Trophoblast cell (in vitro differentiated cells and primary cell): Measurements from ENCODE around the gene ROBO1.

Experiments
- DNase-seq, 2 donors: peaks; one replicate each; pipeline ENCODE4 v3.0.0-alpha.2; 2016
- H2AFZ ChIP-seq: 2 replicates; pipeline ENCODE4 v1.6.1; 2013; ENCODE audit warnings: low read length, moderate library complexity, mild to moderate bottlenecking; ENCODE audit not compliant: insufficient read depth, poor library complexity
- H2AK5ac ChIP-seq: 2 replicates; pipeline ENCODE4 v1.6.1; 2013; ENCODE audit warnings: mild to moderate bottlenecking, low read length
- H2BK120ac ChIP-seq: 2 replicates; pipeline ENCODE4 v1.6.1; 2013; ENCODE audit warnings: low read length, mild to moderate bottlenecking, moderate library complexity; ENCODE audit not compliant: insufficient read depth, poor library complexity
- H2BK12ac ChIP-seq: 2 replicates; pipeline ENCODE4 v1.6.1; 2013; ENCODE audit warnings: mild to moderate bottlenecking, low read length, moderate library complexity
- H2BK5ac ChIP-seq: 2 replicates; pipeline ENCODE4 v1.6.1; 2013; ENCODE audit warnings: low read length, low read depth, moderate library complexity, mild to moderate bottlenecking; ENCODE audit not compliant: poor library complexity
- H3K14ac ChIP-seq: 2 replicates; pipeline ENCODE4 v1.6.1; 2013; ENCODE audit warnings: mild to moderate bottlenecking, low read length
- H3K18ac ChIP-seq: 2 replicates; pipeline ENCODE4 v1.6.1; 2013; ENCODE audit warnings: mild to moderate bottlenecking, low read length
- H3K23ac ChIP-seq: 2 replicates; pipeline ENCODE4 v1.6.1; 2013; ENCODE audit warnings: low read length
- H3K27ac ChIP-seq: 2 replicates; pipeline ENCODE4 v1.5.1; 2013; ENCODE audit warnings: low read depth, mild to moderate bottlenecking, inconsistent platforms, low read length, moderate library complexity
- H3K27me3 ChIP-seq: 2 replicates; pipeline ENCODE4 v1.6.1; 2013; ENCODE audit warnings: inconsistent platforms, mild to moderate bottlenecking, low read length, moderate library complexity; ENCODE audit not compliant: insufficient read depth
- H3K36me3 ChIP-seq, 2 experiments: 1 replicate in 1 of 2; 2 replicates in 1 of 2; pipeline ENCODE4 v1.6.1; 2013; ENCODE audit warnings: low read length in 2 of 2, mild to moderate bottlenecking in 2 of 2, moderate library complexity in 1 of 2; ENCODE audit not compliant: insufficient read depth in 2 of 2, control insufficient read depth in 1 of 2
- H3K4ac ChIP-seq: 2 replicates; pipeline ENCODE4 v1.6.1; 2013; ENCODE audit warnings: low read depth, mild to moderate bottlenecking, low read length, moderate library complexity
- H3K4me1 ChIP-seq, 2 experiments: 1 replicate in 1 of 2; 2 replicates in 1 of 2; pipeline ENCODE4 v1.6.1; 2013; ENCODE audit warnings: low read length in 2 of 2, mild to moderate bottlenecking in 2 of 2, moderate library complexity in 1 of 2; ENCODE audit not compliant: insufficient read depth in 2 of 2, control insufficient read depth in 1 of 2
- H3K4me2 ChIP-seq: 2 replicates; pipeline ENCODE4 v1.6.1; 2013; ENCODE audit warnings: inconsistent platforms, mild to moderate bottlenecking, low read length, moderate library complexity
- H3K4me3 ChIP-seq: 2 replicates; pipeline ENCODE4 v1.5.1; 2013; ENCODE audit warnings: mild to moderate bottlenecking, low read depth, low read length, inconsistent platforms
- H3K79me1 ChIP-seq: one replicate; pipeline ENCODE4 v1.6.1; 2013; ENCODE audit warnings: low read length
- H3K79me2 ChIP-seq: 2 replicates; pipeline ENCODE4 v1.6.1; 2013; ENCODE audit warnings: low read length, mild to moderate bottlenecking; ENCODE audit not compliant: control insufficient read depth, insufficient read depth, poor library complexity
- H3K9ac ChIP-seq: 2 replicates; pipeline ENCODE4 v1.6.1; 2013; ENCODE audit warnings: mild to moderate bottlenecking, low read length
- H3K9me3 ChIP-seq: 2 replicates; pipeline ENCODE4 v1.6.1; 2013; ENCODE audit warnings: low read depth, mild to moderate bottlenecking, control low read depth, inconsistent platforms, low read length; ENCODE audit not compliant: insufficient read depth
- H4K12ac ChIP-seq: 2 replicates; pipeline ENCODE4 v1.6.1; 2013; ENCODE audit warnings: low read depth, mild to moderate bottlenecking, low read length, moderate library complexity
- H4K8ac ChIP-seq: 2 replicates; pipeline ENCODE4 v1.6.1; 2013; ENCODE audit warnings: low read depth, mild to moderate bottlenecking, low read length, moderate library complexity
- H4K91ac ChIP-seq: one replicate; pipeline ENCODE4 v1.6.1; 2013; ENCODE audit warnings: low read depth, mild to moderate bottlenecking, low read length, moderate library complexity
- WGBS: extraction: QIAGEN DNeasy Blood & Tissue Kit; methylation state at CpG from one replicate; pipeline ENCODE4 v1.1.7; 2013; ENCODE audit warnings: missing lambda C conversion rate; ENCODE audit not compliant: insufficient read length, insufficient coverage; ENCODE audit errors: extremely low coverage; 5-methylcytosine and 5-hydroxymethylcytosine counted together

ROBO1 gene

DNA sequence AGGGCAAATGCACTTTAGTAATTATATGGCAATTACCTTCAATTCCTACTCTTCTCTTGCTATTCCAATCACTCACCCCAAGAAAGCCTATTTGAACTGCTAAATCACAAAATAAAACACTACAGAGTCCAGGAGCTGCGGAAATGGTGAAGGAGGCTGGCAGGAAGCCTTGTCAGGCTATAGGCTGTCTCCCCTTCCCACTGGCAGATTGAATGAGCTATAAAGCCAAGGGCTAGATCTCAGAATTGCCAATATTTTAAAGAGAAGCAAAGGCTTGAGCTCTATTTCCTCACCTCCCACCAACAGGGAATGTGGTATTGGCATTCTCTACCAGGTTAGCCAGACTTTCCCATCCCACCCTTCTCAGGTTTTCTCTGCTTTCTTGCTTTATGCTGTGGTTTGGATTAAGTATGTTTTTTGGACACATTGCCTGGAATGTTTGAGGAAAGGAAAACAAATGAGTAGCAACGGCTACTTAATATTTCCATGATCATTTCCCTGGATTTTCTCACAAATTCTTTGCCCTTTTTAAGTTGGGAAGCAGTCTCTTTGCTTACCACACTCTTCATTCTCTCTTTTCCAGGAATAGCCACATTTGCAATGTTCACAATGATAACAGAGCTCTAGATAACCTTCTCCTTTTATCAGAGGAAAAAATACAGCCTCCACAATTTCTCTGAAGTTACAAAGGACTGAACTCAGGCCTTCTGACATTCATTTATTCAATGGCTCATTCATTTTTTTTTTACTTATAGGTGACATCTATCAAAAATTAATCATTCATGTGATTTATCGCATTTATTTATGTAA, 1125.4 kb downstream of the ROBO1 start:
- Histone ChIP-seq H2BK5ac (no peak overlapping the region), H3K27ac (no peak overlapping the region), H3K18ac (no peak overlapping the region), H3K27me3 (no peaks in the 10 kb centered on the region), H3K79me1 (no peaks in the 10 kb centered on the region), H4K91ac (no peak overlapping the region), H2AK5ac (no peak overlapping the region), H3K4me2 (no peak overlapping the region), H2BK12ac (no peak overlapping the region), H3K9ac (no peak overlapping the region), H3K79me2 (no peaks in the 10 kb centered on the region), H3K14ac (no peak overlapping the region), H3K23ac (no peak overlapping the region), H4K8ac (no peak overlapping the region), H2AFZ (no peak overlapping the region), H4K12ac (no peak overlapping the region), H3K4me3 (no peak overlapping the region), H3K4me1 (no peaks in the 10 kb centered on the region), H3K36me3 (peaks cover 2 to 3% of the 10 kb centered on the region in 2 experiments), H3K9me3 (no peaks in the 10 kb centered on the region), H2BK120ac (no peak overlapping the region), H3K4ac (no peak overlapping the region)
- no peak for DNase-seq
- WGBS = no CpG with 5 or more reads among the region's 3 CpGs

DNA sequence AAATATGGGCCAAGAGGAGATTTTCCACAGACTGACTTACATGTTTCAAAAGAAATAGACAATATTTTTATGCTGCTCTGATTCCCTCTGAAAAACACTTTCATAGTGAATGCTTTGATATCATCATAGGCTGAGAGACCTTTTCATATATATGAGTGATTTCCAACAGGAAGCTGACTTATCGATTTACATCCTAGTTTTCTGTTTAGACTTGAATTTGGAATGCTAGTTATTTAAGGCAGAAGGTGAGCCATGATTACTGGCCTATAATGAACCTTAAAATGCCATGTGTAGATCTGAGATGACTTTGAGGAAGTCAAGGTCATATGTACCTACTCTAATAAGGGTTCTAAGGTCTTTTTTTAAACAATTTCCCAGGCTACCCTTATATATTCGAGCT, 1126.1 kb downstream of the ROBO1 start:
- Histone ChIP-seq H2BK12ac (no peak overlapping the region), H3K23ac (no peak overlapping the region), H2AFZ (no peak overlapping the region), H3K79me1 (no peaks in the 10 kb centered on the region), H4K8ac (no peak overlapping the region), H4K12ac (no peak overlapping the region), H4K91ac (no peak overlapping the region), H3K27me3 (no peaks in the 10 kb centered on the region), H3K36me3 (peaks cover 2 to 3% of the 10 kb centered on the region in 2 experiments), H2BK120ac (no peak overlapping the region), H3K9ac (no peak overlapping the region), H3K4me2 (no peak overlapping the region), H3K4me3 (no peak overlapping the region), H3K27ac (no peak overlapping the region), H3K18ac (no peak overlapping the region), H3K9me3 (no peaks in the 10 kb centered on the region), H3K79me2 (no peaks in the 10 kb centered on the region), H2AK5ac (no peak overlapping the region), H3K4ac (no peak overlapping the region), H2BK5ac (no peak overlapping the region), H3K4me1 (no peaks in the 10 kb centered on the region), H3K14ac (no peak overlapping the region)
- WGBS = no CpG with 5 or more reads among the region's 2 CpGs
- no peak for DNase-seq

DNA sequence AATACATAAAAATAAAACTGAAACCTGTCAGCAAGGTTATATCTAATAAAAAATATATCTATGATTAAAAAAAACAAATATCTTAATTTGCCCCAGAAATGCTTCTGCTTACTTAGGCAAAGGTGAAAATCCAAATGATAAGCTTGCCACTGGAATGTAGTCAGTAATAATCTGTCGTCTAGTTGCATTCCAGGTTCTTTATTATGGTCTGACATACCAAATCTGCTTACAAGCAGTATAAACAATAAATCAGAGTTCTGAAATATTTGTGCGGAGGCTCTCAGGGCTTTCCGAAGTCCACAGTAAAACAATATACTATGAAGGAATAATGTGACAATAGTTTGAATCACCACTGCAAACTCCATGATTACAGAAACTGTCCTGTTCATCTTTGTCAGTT, 1133.5 kb downstream of the ROBO1 start:
- Histone ChIP-seq H2BK120ac (no peak overlapping the region), H3K27me3 (no peaks in the 10 kb centered on the region), H3K9me3 (no peaks in the 10 kb centered on the region), H3K27ac (no peak overlapping the region), H3K4me1 (no peaks in the 10 kb centered on the region), H3K4me3 (no peak overlapping the region), H3K9ac (no peak overlapping the region), H4K12ac (no peak overlapping the region), H4K91ac (no peak overlapping the region), H3K14ac (no peak overlapping the region), H2AFZ (no peak overlapping the region), H3K79me2 (no peaks in the 10 kb centered on the region), H2AK5ac (no peak overlapping the region), H3K4ac (no peak overlapping the region), H4K8ac (no peak overlapping the region), H3K4me2 (no peak overlapping the region), H3K36me3 (peaks cover 6 to 7% of the 10 kb centered on the region in 2 experiments), H3K23ac (no peak overlapping the region), H2BK5ac (no peak overlapping the region), H2BK12ac (no peak overlapping the region), H3K18ac (no peak overlapping the region), H3K79me1 (no peaks in the 10 kb centered on the region)
- DNase-seq = peak in 1 of 2 donors; percentile 18
- WGBS = no CpG with 5 or more reads among the region's 3 CpGs

DNA sequence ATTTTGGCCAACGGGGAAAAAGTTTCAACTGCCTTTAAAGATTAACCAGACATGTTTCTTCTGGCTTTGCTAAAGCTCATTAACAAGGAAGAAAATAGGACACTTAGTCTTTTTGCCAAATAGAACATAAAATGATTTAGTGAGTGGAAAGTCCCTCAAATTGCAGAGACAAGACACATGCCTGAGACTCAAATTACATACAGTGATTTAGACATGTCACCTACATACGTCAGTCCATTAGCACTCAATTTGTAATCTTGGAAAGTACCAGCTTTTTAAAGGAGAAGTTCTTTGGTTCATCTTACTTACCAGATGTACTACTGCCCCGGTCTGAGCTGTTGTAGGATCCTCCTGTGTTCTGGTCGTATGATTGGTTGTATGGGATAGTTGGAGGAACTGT, 1134.2 kb downstream of the ROBO1 start:
- DNase-seq = peak in 1 of 2 donors; percentile 29
- no peak overlapping the region for H4K12ac ChIP-seq
- peaks cover 6 to 7% of the 10 kb centered on the region in 2 experiments for H3K36me3 ChIP-seq
- no peak overlapping the region for H2BK5ac ChIP-seq
- H3K9ac ChIP-seq = no peak overlapping the region
- H4K8ac ChIP-seq = no peak overlapping the region
- no peaks in the 10 kb centered on the region for H3K79me2 ChIP-seq
- H3K18ac ChIP-seq = no peak overlapping the region
- H3K4me3 ChIP-seq = no peak overlapping the region
- no peak overlapping the region for H3K14ac ChIP-seq
- no peak overlapping the region for H4K91ac ChIP-seq
- no peaks in the 10 kb centered on the region for H3K9me3 ChIP-seq
- H2BK12ac ChIP-seq = no peak overlapping the region
- H3K27ac ChIP-seq = no peak overlapping the region
- H2AK5ac ChIP-seq = no peak overlapping the region
- no CpG with 5 or more reads among the region's 4 CpGs for WGBS
- H2AFZ ChIP-seq = no peak overlapping the region
- no peaks in the 10 kb centered on the region for H3K79me1 ChIP-seq
- H3K4ac ChIP-seq = no peak overlapping the region
- H3K23ac ChIP-seq = no peak overlapping the region
- no peak overlapping the region for H3K4me2 ChIP-seq
- H2BK120ac ChIP-seq = no peak overlapping the region
- H3K4me1 ChIP-seq = no peaks in the 10 kb centered on the region
- H3K27me3 ChIP-seq = no peaks in the 10 kb centered on the region
